Muscle layer of colon (tissue), 2 donors: Measurements from ENCODE around the gene FOSL1.

Source experiments
- H3K27ac ChIP-seq: one replicate; pipeline ENCODE4 v1.7.0; 2013; ENCODE audit warnings: low read depth, mild to moderate bottlenecking, low read length, moderate library complexity
- H3K27me3 ChIP-seq, 2 donors: one replicate each; pipeline ENCODE4 v1.7.0; 2013; ENCODE audit warnings: low read length in 2 of 2, mild to moderate bottlenecking in 2 of 2; ENCODE audit not compliant: insufficient read depth in 2 of 2, control insufficient read depth in 1 of 2
- H3K36me3 ChIP-seq: one replicate; pipeline ENCODE4 v1.7.0; 2013; ENCODE audit warnings: mild to moderate bottlenecking, low read length; ENCODE audit not compliant: insufficient read depth
- H3K4me1 ChIP-seq: one replicate; pipeline ENCODE4 v1.7.0; 2013; ENCODE audit warnings: mild to moderate bottlenecking, low read length; ENCODE audit not compliant: insufficient read depth
- H3K4me3 ChIP-seq, 2 donors: one replicate each; pipeline ENCODE4 v1.7.0; 2013; ENCODE audit warnings: low read length in 2 of 2, low read depth in 1 of 2, mild to moderate bottlenecking in 1 of 2, moderate library complexity in 1 of 2
- H3K9ac ChIP-seq: one replicate; pipeline ENCODE4 v1.7.0; 2013; ENCODE audit warnings: low read length
- H3K9me3 ChIP-seq: one replicate; pipeline ENCODE4 v1.7.0; 2013; ENCODE audit warnings: mild to moderate bottlenecking, low read length
- donor health status: abdominal sarcoma.
- donor health status: Adenocarcinoma of cecum.

The FOSL1 gene

GRCh38 chr11:65906602-65907001, 6.4 kb upstream of the FOSL1 start:
- no peaks in the 10 kb centered on the region for H3K36me3 ChIP-seq
- H3K4me1 ChIP-seq, result peaks cover 5% of the 10 kb centered on the region
- no peak overlapping the region for H3K27ac ChIP-seq
- H3K9me3 ChIP-seq, result no peaks in the 10 kb centered on the region
- H3K27me3 ChIP-seq, result no peaks in the 10 kb centered on the region
- H3K4me3 ChIP-seq, result no peak overlapping the region
- no peak overlapping the region for H3K9ac ChIP-seq

GRCh38 chr11:65903715-65904114, 3.5 kb upstream of the FOSL1 start:
- H3K27me3 ChIP-seq, result peaks cover 3 to 8% of the 10 kb centered on the region in 2 donors

GRCh38 chr11:65903068-65903481, 2.9 kb upstream of the FOSL1 start:
- Histone ChIP-seq H3K4me3 (no peak overlapping the region), H3K9ac (no peak overlapping the region), H3K36me3 (no peaks in the 10 kb centered on the region), H3K9me3 (no peaks in the 10 kb centered on the region), H3K27ac (no peak overlapping the region), H3K4me1 (peaks cover 4% of the 10 kb centered on the region), H3K27me3 (peaks cover 7 to 8% of the 10 kb centered on the region in 2 donors)

More at GRCh38 chr11:65903715-65904114, 3.5 kb upstream of the FOSL1 start:
- Histone ChIP-seq H3K27ac (no peak overlapping the region), H3K9me3 (no peaks in the 10 kb centered on the region), H3K4me3 (no peak overlapping the region), H3K4me1 (peaks cover 4% of the 10 kb centered on the region), H3K36me3 (no peaks in the 10 kb centered on the region), H3K9ac (no peak overlapping the region)

GRCh38 chr11:65900899-65901180, 652 bp upstream of the FOSL1 start:
- Histone ChIP-seq H3K4me3 (peak overlapping the region; percentile 42 to 49), H3K9ac (no peak overlapping the region), H3K9me3 (no peaks in the 10 kb centered on the region), H3K36me3 (no peaks in the 10 kb centered on the region), H3K4me1 (peaks cover 4% of the 10 kb centered on the region), H3K27ac (no peak overlapping the region), H3K27me3 (peaks cover 7 to 8% of the 10 kb centered on the region in 2 donors)

- Histone ChIP-seq H3K4me3 (peak overlapping the region; percentile 42 to 49), H3K36me3 (no peaks in the 10 kb centered on the region), H3K27me3 (peaks cover 7 to 8% of the 10 kb centered on the region in 2 donors), H3K9ac (no peak overlapping the region), H3K27ac (peak overlapping the region; percentile 52), H3K9me3 (no peaks in the 10 kb centered on the region), H3K4me1 (peaks cover 4% of the 10 kb centered on the region)
These were observed 648 bp downstream of the FOSL1 start for GRCh38 chr11:65899356-65900124.

GRCh38 chr11:65898656-65899355, 1.4 kb downstream of the FOSL1 start:
- Histone ChIP-seq H3K9me3 (no peaks in the 10 kb centered on the region), H3K4me1 (peaks cover 5% of the 10 kb centered on the region), H3K36me3 (no peaks in the 10 kb centered on the region), H3K27me3 (peaks cover 7 to 8% of the 10 kb centered on the region in 2 donors), H3K27ac (no peak overlapping the region), H3K4me3 (peak overlapping the region in 1 of 2 donors; percentile 42), H3K9ac (no peak overlapping the region)

GRCh38 chr11:65897020-65897471, 3.1 kb downstream of the FOSL1 start:
- Histone ChIP-seq H3K4me3 (no peak overlapping the region), H3K36me3 (no peaks in the 10 kb centered on the region), H3K4me1 (peaks cover 21% of the 10 kb centered on the region), H3K9ac (no peak overlapping the region), H3K27me3 (peaks cover 7 to 8% of the 10 kb centered on the region in 2 donors), H3K9me3 (no peaks in the 10 kb centered on the region), H3K27ac (no peak overlapping the region)

- no peak overlapping the region for H3K27ac ChIP-seq
- H3K9ac ChIP-seq, result no peak overlapping the region
- H3K4me1 ChIP-seq, result peaks cover 25% of the 10 kb centered on the region
- H3K9me3 ChIP-seq, result no peaks in the 10 kb centered on the region
- H3K4me3 ChIP-seq, result no peak overlapping the region
- no peaks in the 10 kb centered on the region for H3K36me3 ChIP-seq
- H3K27me3 ChIP-seq, result peaks cover 7 to 8% of the 10 kb centered on the region in 2 donors
These were observed 3.9 kb downstream of the FOSL1 start for GRCh38 chr11:65896034-65896999.

- H3K36me3 ChIP-seq, result no peaks in the 10 kb centered on the region
- no peak overlapping the region for H3K27ac ChIP-seq
- H3K4me3 ChIP-seq, result no peak overlapping the region
- H3K9ac ChIP-seq, result no peak overlapping the region
- peaks cover 21% of the 10 kb centered on the region for H3K4me1 ChIP-seq
- H3K9me3 ChIP-seq, result no peaks in the 10 kb centered on the region
- peaks cover 7 to 8% of the 10 kb centered on the region in 2 donors for H3K27me3 ChIP-seq
These were observed 4.7 kb downstream of the FOSL1 start for GRCh38 chr11:65895482-65895981.

- Histone ChIP-seq H3K4me3 (peak overlapping the region in 1 of 2 donors; percentile 27), H3K9ac (peak overlapping the region; percentile 25)
These were observed 6.1 kb downstream of the FOSL1 start for GRCh38 chr11:65894034-65894591.

More at GRCh38 chr11:65894034-65894591, 6.1 kb downstream of the FOSL1 start:
- peaks cover 32% of the 10 kb centered on the region for H3K4me1 ChIP-seq
- peak overlapping the region; percentile 90 for H3K27ac ChIP-seq
- no peaks in the 10 kb centered on the region for H3K9me3 ChIP-seq
- H3K36me3 ChIP-seq, result no peaks in the 10 kb centered on the region
- peaks cover 2 to 7% of the 10 kb centered on the region in 2 donors for H3K27me3 ChIP-seq
